K562 (cell line): ENCODE results near the gene C1QTNF5.

Source experiments
- ARID4B ChIP-seq: sonication (generic); formaldehyde crosslinking; IDR thresholded peaks from 2 replicates; pipeline ENCODE4 v1.8.0; 2022; ENCODE audit warnings: mild to moderate bottlenecking, missing genetic modification reagents
- CTCF ChIP-seq, 3 experiments: IDR thresholded peaks in 2 of 3; conservative IDR thresholded peaks in 1 of 3; 2 replicates each; pipeline ENCODE4 v1.5.1; 2011 to 2012; ENCODE audit warnings: low read length in 3 of 3, mild to moderate bottlenecking in 3 of 3, control low read depth in 2 of 3, improper control_type of control experiment in 1 of 3, inconsistent platforms in 1 of 3, low read depth in 1 of 3, mixed read lengths in 1 of 3, moderate library complexity in 1 of 3; ENCODE audit not compliant: insufficient read depth in 2 of 3
- JUNB ChIP-seq: fragments of 450-650 bp; formaldehyde crosslinking; conservative IDR thresholded peaks from 2 replicates; pipeline ENCODE4 v1.4.0; 2020; ENCODE audit warnings: mild to moderate bottlenecking
- NFE2L1 ChIP-seq: fragments of 450-650 bp; IDR thresholded peaks from 2 replicates; pipeline ENCODE4 v1.6.1; 2016; ENCODE audit warnings: missing genetic modification characterization, low read depth, mild to moderate bottlenecking, missing compliant biosample characterization, moderate library complexity, borderline replicate concordance
- SRSF1 ChIP-seq: fragments of 200-400 bp; formaldehyde crosslinking; IDR thresholded peaks from 2 replicates; pipeline ENCODE4 v1.6.1; 2017; ENCODE audit warnings: mild to moderate bottlenecking, low read depth, low read length, moderate library complexity
- ZBTB17 ChIP-seq: fragments of 450-650 bp; formaldehyde crosslinking; IDR thresholded peaks from 2 replicates; pipeline ENCODE4 v1.4.0; 2020; ENCODE audit warnings: mild to moderate bottlenecking
- ZNF121 ChIP-seq: sonication (generic); formaldehyde crosslinking; conservative IDR thresholded peaks from 2 replicates; pipeline ENCODE4 v1.8.0; 2022; ENCODE audit warnings: missing genetic modification reagents
- TF ChIP-seq, protein P1 (sequence below), 2 experiments: fragments of 450-650 bp in 1 of 2; sonication (generic) in 1 of 2; formaldehyde crosslinking in 1 of 2; IDR thresholded peaks in 1 of 2; conservative IDR thresholded peaks in 1 of 2; 2 replicates each; pipeline versions ENCODE4 v1.6.1 to v1.8.1; 2016 to 2023; ENCODE audit warnings: mild to moderate bottlenecking in 2 of 2, moderate library complexity in 2 of 2, inconsistent platforms in 1 of 2, missing genetic modification reagents in 1 of 2
- TF ChIP-seq, protein P2 (sequence below): fragments of 450-650 bp; formaldehyde crosslinking; IDR thresholded peaks from 2 replicates; pipeline ENCODE4 v1.4.0; 2020; ENCODE audit warnings: mild to moderate bottlenecking, mixed read lengths

DNA sequence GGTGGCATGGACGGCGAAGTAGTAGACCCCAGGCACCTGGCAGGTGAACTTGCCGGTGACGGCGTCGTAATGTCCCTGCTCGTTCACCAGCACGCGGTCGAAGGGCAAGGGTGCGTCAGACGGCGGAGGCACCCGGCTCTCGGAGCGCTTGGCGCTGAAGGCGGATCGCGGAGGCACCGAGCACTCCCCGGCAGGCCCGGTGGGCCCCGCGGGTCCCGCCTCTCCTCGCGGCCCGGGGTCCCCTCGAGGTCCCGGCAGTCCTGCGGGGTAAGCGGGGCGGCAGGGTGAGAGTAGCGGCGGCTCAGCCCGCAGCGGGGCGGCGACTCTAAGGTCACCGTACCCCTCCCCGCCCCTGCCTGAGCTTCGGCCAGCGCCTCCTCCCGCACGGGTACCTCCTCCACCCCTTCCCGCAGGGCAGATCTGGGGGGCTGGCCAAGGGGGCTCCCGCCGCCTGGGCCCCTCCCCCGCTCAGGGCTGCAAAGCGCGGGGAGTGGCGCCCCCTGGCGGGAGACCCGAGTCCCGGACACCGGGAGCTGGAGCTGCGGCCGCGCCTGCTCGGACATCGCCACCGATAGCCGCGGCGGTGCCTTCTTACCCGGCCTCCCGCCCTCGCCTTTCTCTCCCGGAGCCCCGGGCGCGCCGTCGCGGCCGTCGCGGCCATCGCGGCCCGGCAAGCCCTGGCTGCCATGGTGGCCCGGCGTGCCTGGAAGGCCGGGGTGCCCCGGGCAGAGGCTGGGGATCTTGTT is 921 bp downstream of the C1QTNF5 start:
- TF ChIP-seq ZNF121 (CRISPR knock-in tag) (no peak), ZBTB17 (CRISPR knock-in tag) (no peak), CTCF (IDR thresholded peaks at IDR 0.05 in 2 of 3, conservative IDR thresholded peaks at IDR 0.05 in 1 of 3; ENCODE audit: insufficient read depth in 2 of 3, low read depth in 1 of 3, low read length in 3 of 3) (peak; percentile 87 to 90 (median 87)), SRSF1 (no peak), ARID4B (CRISPR knock-in tag) (no peak), JUNB (no peak), NFE2L1 (tag) (no peak)
- TF ChIP-seq, protein P1, sequence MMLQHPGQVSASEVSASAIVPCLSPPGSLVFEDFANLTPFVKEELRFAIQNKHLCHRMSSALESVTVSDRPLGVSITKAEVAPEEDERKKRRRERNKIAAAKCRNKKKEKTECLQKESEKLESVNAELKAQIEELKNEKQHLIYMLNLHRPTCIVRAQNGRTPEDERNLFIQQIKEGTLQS (IDR thresholded peaks at IDR 0.05) = no peak
- TF ChIP-seq, protein P1 (CRISPR knock-in tag; conservative IDR thresholded peaks at IDR 0.05) = no peak
- TF ChIP-seq, protein P2, sequence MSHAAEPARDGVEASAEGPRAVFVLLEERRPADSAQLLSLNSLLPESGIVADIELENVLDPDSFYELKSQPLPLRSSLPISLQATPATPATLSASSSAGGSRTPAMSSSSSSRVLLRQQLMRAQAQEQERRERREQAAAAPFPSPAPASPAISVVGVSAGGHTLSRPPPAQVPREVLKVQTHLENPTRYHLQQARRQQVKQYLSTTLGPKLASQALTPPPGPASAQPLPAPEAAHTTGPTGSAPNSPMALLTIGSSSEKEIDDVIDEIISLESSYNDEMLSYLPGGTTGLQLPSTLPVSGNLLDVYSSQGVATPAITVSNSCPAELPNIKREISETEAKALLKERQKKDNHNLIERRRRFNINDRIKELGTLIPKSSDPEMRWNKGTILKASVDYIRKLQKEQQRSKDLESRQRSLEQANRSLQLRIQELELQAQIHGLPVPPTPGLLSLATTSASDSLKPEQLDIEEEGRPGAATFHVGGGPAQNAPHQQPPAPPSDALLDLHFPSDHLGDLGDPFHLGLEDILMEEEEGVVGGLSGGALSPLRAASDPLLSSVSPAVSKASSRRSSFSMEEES (CRISPR knock-in tag) = no peak
